ENCODE measurements around the gene WIZ. TPM values are rescaled to one million over a fixed set of nuclear protein-coding genes. Genes with fewer than 3 reads are reported as not detected.

Gene WIZ
- total RNA-seq, 5 donors from 2014 or later (not counting 1 experiment from before 2014, with no cell fraction given) = 19.7 to 39.1 (median 34.6) TPM

DNA sequence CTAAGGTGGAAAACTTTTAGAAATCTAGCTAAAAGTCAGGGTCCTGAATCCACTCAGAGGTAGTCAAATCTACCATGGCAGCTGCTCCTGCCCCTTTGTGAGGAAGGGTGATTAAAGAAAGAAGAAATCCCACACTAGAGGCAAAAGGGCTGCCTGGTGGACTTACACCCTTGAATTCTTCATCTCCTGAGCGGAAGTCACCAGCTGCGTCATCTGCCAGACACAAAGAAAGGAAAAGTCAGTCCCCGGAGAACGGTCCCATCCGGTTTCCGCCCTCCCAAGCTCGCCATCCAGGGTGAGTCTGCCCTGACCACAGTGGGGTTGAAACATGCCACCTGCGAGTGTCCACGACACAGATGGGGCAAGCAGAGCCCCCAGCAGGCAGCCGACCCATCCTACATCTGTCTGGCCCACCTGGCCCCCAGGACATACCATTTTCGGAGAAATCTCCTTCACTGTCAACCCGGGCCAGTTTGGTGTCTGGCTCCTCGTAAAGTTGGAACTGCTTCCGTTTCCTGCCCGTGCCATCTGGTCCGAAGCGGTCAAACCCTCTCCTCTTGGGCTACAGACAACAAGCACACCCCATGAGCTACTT, 77.9 kb downstream of the WIZ start:
- Histone ChIP-seq H3K9me3 (no peaks in the 10 kb centered on the region), H3K4me1 (ENCODE audit: control insufficient read depth in 1 of 2, extremely low read depth in 1 of 2, insufficient read depth in 2 of 2, low read length in 2 of 2) (peaks cover 0 to 37% of the 10 kb centered on the region in 2 experiments), H3K27me3 (replicated peaks in 1 of 2; ENCODE audit: control insufficient read depth in 2 of 2, extremely low read depth in 1 of 2, insufficient read depth in 2 of 2, low read length in 1 of 2) (no peaks in the 10 kb centered on the region), H3K36me3 (ENCODE audit: control insufficient read depth in 2 of 2, extremely low read depth in 1 of 2, insufficient read depth in 1 of 2, low read length in 1 of 2) (peaks cover 24 to 76% of the 10 kb centered on the region in 2 donors), H3K27ac (ENCODE audit: low read length) (no peak overlapping the region), H3K4me3 (ENCODE audit: control insufficient read depth in 1 of 2, extremely low read depth in 1 of 2, low read length in 1 of 2) (no peak overlapping the region)
- DNase-seq (no peak), ATAC-seq (replicated peaks in 1 of 4) (no peak)
- ChIA-PET CTCF (no interaction called here), POLR2A (interaction anchor here in 1 of 2 donors (0.5 to 0.7 kb wide), 3 partner anchors 23 to 1862 kb away, joined by 4 to 8 read pairs (median 6); no protein-coding TSS in a partner anchor)
- whole genome bisulfite sequencing (ENCODE audit: insufficient coverage) = 94% methylated on average over 13 of the region's 17 CpGs
- peaks cover 25% of the 10 kb centered on the region for H3K36me3 Mint-ChIP-seq
- H3K27me3 Mint-ChIP-seq = no peaks in the 10 kb centered on the region
- H3K27ac Mint-ChIP-seq = no peak overlapping the region
- H3K4me1 Mint-ChIP-seq = peaks cover 8 to 25% (median 23%) of the 10 kb centered on the region in 3 donors
- H3K4me3 Mint-ChIP-seq = no peak overlapping the region
- no peaks in the 10 kb centered on the region for H3K9me3 Mint-ChIP-seq

DNA sequence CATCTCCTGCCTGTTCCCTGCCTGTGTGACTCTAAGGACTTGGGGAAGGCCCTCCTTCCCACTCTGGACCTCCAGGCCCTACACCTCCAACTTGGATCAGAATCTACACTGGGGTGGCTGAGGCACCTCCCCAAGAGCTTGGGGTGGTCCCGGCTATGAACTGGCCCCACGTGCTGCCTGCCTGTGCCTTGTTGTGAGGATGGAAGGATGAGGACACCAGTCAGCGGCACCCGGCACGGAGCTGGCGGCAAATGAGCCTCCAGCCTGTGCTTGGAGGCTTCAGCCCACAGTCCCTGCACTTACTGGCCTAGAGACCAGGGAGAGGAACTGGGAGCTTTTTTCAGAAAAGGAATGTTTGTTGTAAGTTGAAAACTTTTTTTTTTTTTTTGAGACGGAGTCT, 78.6 kb downstream of the WIZ start:
- no peak for DNase-seq
- Histone ChIP-seq H3K27me3 (replicated peaks in 1 of 2; ENCODE audit: control insufficient read depth in 2 of 2, extremely low read depth in 1 of 2, insufficient read depth in 2 of 2, low read length in 1 of 2) (no peaks in the 10 kb centered on the region), H3K4me3 (ENCODE audit: control insufficient read depth in 1 of 2, extremely low read depth in 1 of 2, low read length in 1 of 2) (no peak overlapping the region), H3K36me3 (ENCODE audit: control insufficient read depth in 2 of 2, extremely low read depth in 1 of 2, insufficient read depth in 1 of 2, low read length in 1 of 2) (peaks cover 27 to 80% of the 10 kb centered on the region in 2 donors), H3K4me1 (ENCODE audit: control insufficient read depth in 1 of 2, extremely low read depth in 1 of 2, insufficient read depth in 2 of 2, low read length in 2 of 2) (peaks cover 0 to 30% of the 10 kb centered on the region in 2 experiments), H3K9me3 (no peaks in the 10 kb centered on the region), H3K27ac (ENCODE audit: low read length) (no peak overlapping the region)
- CTCF ChIA-PET = interaction anchor here in 1 of 2 donors (0.6 kb wide), 1 partner anchor 16 kb away, joined by 4 read pairs; no protein-coding TSS in a partner anchor
- 97% methylated on average over 5 of the region's 7 CpGs for WGBS (ENCODE audit: insufficient coverage)
- peaks cover 25% of the 10 kb centered on the region for H3K36me3 Mint-ChIP-seq
- peaks cover 4 to 19% (median 17%) of the 10 kb centered on the region in 3 donors for H3K4me1 Mint-ChIP-seq
- POLR2A ChIA-PET = interaction anchor here in 1 of 2 donors (0.5 to 0.6 kb wide), 2 partner anchors 45 to 88 kb away, joined by 4 read pairs; no protein-coding TSS in a partner anchor
- no peak for ATAC-seq (replicated peaks in 1 of 4)
- H3K27ac Mint-ChIP-seq = no peak overlapping the region
- H3K9me3 Mint-ChIP-seq = no peaks in the 10 kb centered on the region
- no peak overlapping the region for H3K4me3 Mint-ChIP-seq
- no peaks in the 10 kb centered on the region for H3K27me3 Mint-ChIP-seq

Other genes starting within 250 kb of the WIZ start
- gene NOTCH3, start 249.0 kb downstream of the WIZ start, total RNA-seq = under 1 TPM in 4 of 5 donors, not detected in 1; 0.16 to 0.85 (median 0.48) TPM
- under 1 TPM in 1 of 5 donors, not detected in 4; 0.23 TPM for gene EPHX3, start 217.5 kb downstream of the WIZ start, total RNA-seq
- gene BRD4, start 117.4 kb downstream of the WIZ start, total RNA-seq = 100 to 1,000 TPM; 115 to 154 (median 139) TPM
- 10 to 100 TPM; 75.8 to 90.3 (median 86.7) TPM for gene AKAP8, start 70.2 kb downstream of the WIZ start, total RNA-seq
- gene AKAP8L, start 31.0 kb downstream of the WIZ start, total RNA-seq = 100 to 1,000 TPM; 134 to 198 (median 184) TPM
- gene RASAL3, start 14.6 kb upstream of the WIZ start, total RNA-seq = 100 to 1,000 TPM; 166 to 296 (median 284) TPM
- 1 to 10 TPM in 1 of 5 donors, under 1 TPM in 4; 0.13 to 1.3 (median 0.72) TPM for gene PGLYRP2, start 29.5 kb upstream of the WIZ start, total RNA-seq
- gene CYP4F22, start 58.6 kb upstream of the WIZ start, total RNA-seq = 1 to 10 TPM in 3 of 5 donors, under 1 TPM in 2; 0.73 to 1.6 (median 1.3) TPM
- gene CYP4F8, start 165.3 kb upstream of the WIZ start, total RNA-seq = not detected
- under 1 TPM in 2 of 5 donors, not detected in 3; 0.23 to 0.30 TPM for gene CYP4F3, start 190.9 kb upstream of the WIZ start, total RNA-seq
- gene CYP4F12, start 223.1 kb upstream of the WIZ start, total RNA-seq = 1 to 10 TPM in 2 of 5 donors, under 1 TPM in 3; 0.13 to 2.4 (median 0.48) TPM

Measured in T-cell (primary cell).